ENCODE results near the gene VSTM4. TPM values are rescaled to one million over a fixed set of nuclear protein-coding genes. Genes with fewer than 3 reads are reported as not detected.

Gene VSTM4
- total and polyA plus RNA-seq, 9 of the 15 experiments (the other 6 are each of a cell fraction or from before 2014, with no cell fraction given): 1.0 to 7.9 (median 3.0) TPM

DNA sequence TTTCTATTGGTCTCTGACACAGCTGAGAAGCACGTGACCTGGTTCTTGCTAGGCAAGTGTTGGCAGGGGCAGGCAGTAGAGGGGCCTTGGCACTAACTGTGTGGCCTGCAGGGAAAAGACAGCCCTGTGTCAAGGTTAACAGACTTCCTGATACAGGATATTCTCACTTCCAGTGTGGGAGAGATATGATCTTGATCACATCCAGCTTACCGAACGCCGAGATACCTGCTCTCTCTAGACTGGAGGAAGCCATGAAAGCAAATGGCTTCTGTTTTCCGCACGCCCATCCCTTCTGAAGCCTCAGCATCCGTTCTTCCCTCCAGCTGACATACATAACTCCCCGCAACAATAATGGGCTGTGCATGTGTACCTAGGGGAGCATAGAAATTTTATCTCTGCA lies 79.4 kb downstream of the VSTM4 start:
- Histone ChIP-seq H3K9me1 (ENCODE audit: control insufficient read depth, insufficient read depth, low read length) (no peaks in the 10 kb centered on the region), H3K36me3 (ENCODE audit: control insufficient read depth, insufficient read depth, low read length) (no peaks in the 10 kb centered on the region), H3K27me3 (ENCODE audit: control insufficient read depth in 2 of 2, insufficient read depth in 2 of 2, low read length in 2 of 2) (no peaks in the 10 kb centered on the region; a peak in 1 of 5 replicates), H4K20me1 (replicated peaks; ENCODE audit: control insufficient read depth, insufficient read depth, low read length) (no peaks in the 10 kb centered on the region), H3K4me2 (ENCODE audit: insufficient read depth, low read length) (no peak overlapping the region), H3K9me3 (replicated peaks; ENCODE audit: control insufficient read depth, insufficient read depth, low read depth, low read length) (no peaks in the 10 kb centered on the region), H3K9ac (ENCODE audit: insufficient read depth in 1 of 2, low read depth in 2 of 2, low read length in 2 of 2) (no peak overlapping the region), H3K4me1 (replicated peaks in 1 of 2; ENCODE audit: control insufficient read depth in 2 of 2, insufficient read depth in 2 of 2, low read length in 2 of 2) (peaks cover 2 to 13% of the 10 kb centered on the region in 2 experiments), H2AFZ (ENCODE audit: low read depth, low read length) (no peak overlapping the region), H3K27ac (ENCODE audit: extremely low read depth, low read depth, low read length) (no peak overlapping the region), H3K4me3 (no peak overlapping the region), H3K79me2 (ENCODE audit: control insufficient read depth, insufficient read depth, low read length) (no peaks in the 10 kb centered on the region)
- no peak for ATAC-seq
- no peak for DNase-seq (ENCODE audit: extremely low read depth in 1 of 4, low spot score in 3 of 4)
- CTCF ChIA-PET (ENCODE audit: low intra/inter-chr PET ratio): no interaction called here
- POLR2A ChIA-PET: interaction anchor here (1.1 kb wide), 1 partner anchor 14 kb away, joined by 4 read pairs; no protein-coding TSS in a partner anchor
- intact Hi-C loops (cut with micrococcal nuclease) (no loop called here), in situ Hi-C loops (cut with MboI) (no loop called here)
- no peak for FAIRE-seq
- no TSS peak for BruUV-seq (replicated peaks)
- WGBS (ENCODE audit: insufficient coverage, low coverage, missing lambda C conversion rate): 59% methylated on average over 6 of the region's 8 CpGs
- TF ChIP-seq, protein P1, sequence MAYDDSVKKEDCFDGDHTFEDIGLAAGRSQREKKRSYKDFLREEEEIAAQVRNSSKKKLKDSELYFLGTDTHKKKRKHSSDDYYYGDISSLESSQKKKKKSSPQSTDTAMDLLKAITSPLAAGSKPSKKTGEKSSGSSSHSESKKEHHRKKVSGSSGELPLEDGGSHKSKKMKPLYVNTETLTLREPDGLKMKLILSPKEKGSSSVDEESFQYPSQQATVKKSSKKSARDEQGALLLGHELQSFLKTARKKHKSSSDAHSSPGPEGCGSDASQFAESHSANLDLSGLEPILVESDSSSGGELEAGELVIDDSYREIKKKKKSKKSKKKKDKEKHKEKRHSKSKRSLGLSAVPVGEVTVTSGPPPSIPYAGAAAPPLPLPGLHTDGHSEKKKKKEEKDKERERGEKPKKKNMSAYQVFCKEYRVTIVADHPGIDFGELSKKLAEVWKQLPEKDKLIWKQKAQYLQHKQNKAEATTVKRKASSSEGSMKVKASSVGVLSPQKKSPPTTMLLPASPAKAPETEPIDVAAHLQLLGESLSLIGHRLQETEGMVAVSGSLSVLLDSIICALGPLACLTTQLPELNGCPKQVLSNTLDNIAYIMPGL (CRISPR knock-in tag; IDR thresholded peaks at IDR 0.05): no peak
- TF ChIP-seq, protein P2, sequence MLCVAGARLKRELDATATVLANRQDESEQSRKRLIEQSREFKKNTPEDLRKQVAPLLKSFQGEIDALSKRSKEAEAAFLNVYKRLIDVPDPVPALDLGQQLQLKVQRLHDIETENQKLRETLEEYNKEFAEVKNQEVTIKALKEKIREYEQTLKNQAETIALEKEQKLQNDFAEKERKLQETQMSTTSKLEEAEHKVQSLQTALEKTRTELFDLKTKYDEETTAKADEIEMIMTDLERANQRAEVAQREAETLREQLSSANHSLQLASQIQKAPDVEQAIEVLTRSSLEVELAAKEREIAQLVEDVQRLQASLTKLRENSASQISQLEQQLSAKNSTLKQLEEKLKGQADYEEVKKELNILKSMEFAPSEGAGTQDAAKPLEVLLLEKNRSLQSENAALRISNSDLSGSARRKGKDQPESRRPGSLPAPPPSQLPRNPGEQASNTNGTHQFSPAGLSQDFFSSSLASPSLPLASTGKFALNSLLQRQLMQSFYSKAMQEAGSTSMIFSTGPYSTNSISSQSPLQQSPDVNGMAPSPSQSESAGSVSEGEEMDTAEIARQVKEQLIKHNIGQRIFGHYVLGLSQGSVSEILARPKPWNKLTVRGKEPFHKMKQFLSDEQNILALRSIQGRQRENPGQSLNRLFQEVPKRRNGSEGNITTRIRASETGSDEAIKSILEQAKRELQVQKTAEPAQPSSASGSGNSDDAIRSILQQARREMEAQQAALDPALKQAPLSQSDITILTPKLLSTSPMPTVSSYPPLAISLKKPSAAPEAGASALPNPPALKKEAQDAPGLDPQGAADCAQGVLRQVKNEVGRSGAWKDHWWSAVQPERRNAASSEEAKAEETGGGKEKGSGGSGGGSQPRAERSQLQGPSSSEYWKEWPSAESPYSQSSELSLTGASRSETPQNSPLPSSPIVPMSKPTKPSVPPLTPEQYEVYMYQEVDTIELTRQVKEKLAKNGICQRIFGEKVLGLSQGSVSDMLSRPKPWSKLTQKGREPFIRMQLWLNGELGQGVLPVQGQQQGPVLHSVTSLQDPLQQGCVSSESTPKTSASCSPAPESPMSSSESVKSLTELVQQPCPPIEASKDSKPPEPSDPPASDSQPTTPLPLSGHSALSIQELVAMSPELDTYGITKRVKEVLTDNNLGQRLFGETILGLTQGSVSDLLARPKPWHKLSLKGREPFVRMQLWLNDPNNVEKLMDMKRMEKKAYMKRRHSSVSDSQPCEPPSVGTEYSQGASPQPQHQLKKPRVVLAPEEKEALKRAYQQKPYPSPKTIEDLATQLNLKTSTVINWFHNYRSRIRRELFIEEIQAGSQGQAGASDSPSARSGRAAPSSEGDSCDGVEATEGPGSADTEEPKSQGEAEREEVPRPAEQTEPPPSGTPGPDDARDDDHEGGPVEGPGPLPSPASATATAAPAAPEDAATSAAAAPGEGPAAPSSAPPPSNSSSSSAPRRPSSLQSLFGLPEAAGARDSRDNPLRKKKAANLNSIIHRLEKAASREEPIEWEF (CRISPR knock-in tag; IDR thresholded peaks at IDR 0.05): no peak
- TF ChIP-seq ZNF561 (CRISPR knock-in tag; conservative IDR thresholded peaks at IDR 0.05) (no peak), HLTF (IDR thresholded peaks at IDR 0.05) (no peak), ZNF589 (CRISPR knock-in tag; IDR thresholded peaks at IDR 0.05; ENCODE audit: low read depth) (no peak), HNRNPK (IDR thresholded peaks at IDR 0.05; ENCODE audit: low read depth, low read length, poor library complexity, severe bottlenecking) (no peak), ZNF77 (CRISPR knock-in tag; IDR thresholded peaks at IDR 0.05) (no peak), DPF2 (IDR thresholded peaks at IDR 0.05) (no peak), PHF20 (IDR thresholded peaks at IDR 0.05; ENCODE audit: partially characterized antibody) (no peak), ZBTB7A (IDR thresholded peaks at IDR 0.05; ENCODE audit: borderline replicate concordance, control insufficient read depth, low read depth, low read length) (no peak), ZNF668 (CRISPR knock-in tag; IDR thresholded peaks at IDR 0.05) (no peak), HDAC8 (tag; IDR thresholded peaks at IDR 0.05) (no peak), POLR2AphosphoS5 (IDR thresholded peaks at IDR 0.05; ENCODE audit: control insufficient read depth, insufficient read depth, low read depth, low read length) (no peak), HDAC1 (IDR thresholded peaks at IDR 0.05) (no peak)
